ENCODE measurements around the gene USP13.

USP13 gene

GRCh38 chr3:179788996-179789395, 136.2 kb downstream of the USP13 start:
- DNase-seq (ENCODE audit: low read depth in 2 of 2), result no peak

- no peak for DNase-seq (ENCODE audit: low read depth in 2 of 2)
Observed at GRCh38 chr3:179791793-179792192, 139.0 kb downstream of the USP13 start.

GRCh38 chr3:179794355-179794754, 141.5 kb downstream of the USP13 start:
- DNase-seq (ENCODE audit: low read depth in 2 of 2), result no peak

GRCh38 chr3:179796421-179796820, 143.6 kb downstream of the USP13 start:
- no peak for DNase-seq (ENCODE audit: low read depth in 2 of 2)

GRCh38 chr3:179797192-179797591, 144.4 kb downstream of the USP13 start:
- no peak for DNase-seq (ENCODE audit: low read depth in 2 of 2)

GRCh38 chr3:179801263-179801662, 148.4 kb downstream of the USP13 start:
- peak; percentile 87 for DNase-seq (ENCODE audit: low read depth in 2 of 2)

GRCh38 chr3:179801856-179802255, 149.0 kb downstream of the USP13 start:
- no peak for DNase-seq (ENCODE audit: low read depth in 2 of 2)

- DNase-seq (ENCODE audit: low read depth in 2 of 2), result no peak
Observed at GRCh38 chr3:179806177-179806576, 153.3 kb downstream of the USP13 start.

GRCh38 chr3:179807588-179807987, 154.7 kb downstream of the USP13 start:
- DNase-seq (ENCODE audit: low read depth in 2 of 2), result no peak

- DNase-seq (ENCODE audit: low read depth in 2 of 2), result no peak
Observed at GRCh38 chr3:179809639-179810038, 156.8 kb downstream of the USP13 start.

- DNase-seq (ENCODE audit: low read depth in 2 of 2), result peak; percentile 54 to 63
Observed at GRCh38 chr3:179811321-179812095, 158.7 kb downstream of the USP13 start.

GRCh38 chr3:179812096-179812382, 159.2 kb downstream of the USP13 start:
- DNase-seq (ENCODE audit: low read depth in 2 of 2), result no peak

GRCh38 chr3:179819379-179819778, 166.5 kb downstream of the USP13 start:
- no peak for DNase-seq (ENCODE audit: low read depth in 2 of 2)

GRCh38 chr3:179822296-179822695, 169.5 kb downstream of the USP13 start:
- DNase-seq (ENCODE audit: low read depth in 2 of 2), result no peak

- DNase-seq (ENCODE audit: low read depth in 2 of 2), result no peak
Observed at GRCh38 chr3:179825527-179826246, 172.8 kb downstream of the USP13 start.

GRCh38 chr3:179826247-179826637, 173.4 kb downstream of the USP13 start:
- DNase-seq (ENCODE audit: low read depth in 2 of 2), result no peak

GRCh38 chr3:179828738-179829137, 175.9 kb downstream of the USP13 start:
- no peak for DNase-seq (ENCODE audit: low read depth in 2 of 2)

- no peak for DNase-seq (ENCODE audit: low read depth in 2 of 2)
Observed at GRCh38 chr3:179829401-179829800, 176.6 kb downstream of the USP13 start.

- DNase-seq (ENCODE audit: low read depth in 2 of 2), result no peak
Observed at GRCh38 chr3:179832333-179832854, 179.6 kb downstream of the USP13 start.

- DNase-seq (ENCODE audit: low read depth in 2 of 2), result no peak
Observed at GRCh38 chr3:179833294-179833693, 180.5 kb downstream of the USP13 start.

- no peak for DNase-seq (ENCODE audit: low read depth in 2 of 2)
Observed at GRCh38 chr3:179837374-179837773, 184.5 kb downstream of the USP13 start.

Data from fibroblast of skin of left quadriceps (primary cell).